Upper lobe of left lung (tissue), 6 donors: ENCODE results near the gene MACC1. TPM values are rescaled to one million over a fixed set of nuclear protein-coding genes. Genes with fewer than 3 reads are reported as not detected.

ENCODE experiments used
- ATAC-seq, 2 donors: fragments of 200-7000 bp; cut with Tn5 transposase; one replicate each; pipeline ENCODE4 v1.9.1; 2022; ENCODE audit warnings: mild to moderate bottlenecking in 2 of 2, moderate library complexity in 2 of 2; ENCODE audit not compliant: low FRiP score in 2 of 2
- DNase-seq, 2 donors: peaks; one replicate each; pipeline ENCODE4 v3.0.0-alpha.2; 2019 to 2020
- H3K27ac ChIP-seq, 4 donors: fragments of 200-600 bp; sonication (generic); one replicate each; pipeline ENCODE4 v1.5.1; 2016 to 2019
- H3K27me3 ChIP-seq, 4 donors: fragments of 200-600 bp; sonication (generic); one replicate each; pipeline ENCODE4 v1.5.1; 2017 to 2019
- H3K36me3 ChIP-seq, 4 donors: fragments of 200-600 bp; sonication (generic); one replicate each; pipeline ENCODE4 v1.5.1; 2016 to 2019
- H3K4me1 ChIP-seq, 4 donors: fragments of 200-600 bp; sonication (generic); one replicate each; pipeline ENCODE4 v1.5.1; 2018 to 2019
- H3K4me3 ChIP-seq, 4 donors: fragments of 200-600 bp; sonication (generic); one replicate each; pipeline ENCODE4 v1.5.1; 2017 to 2019; ENCODE audit warnings: mild to moderate bottlenecking in 2 of 4, moderate library complexity in 1 of 4
- H3K9me3 ChIP-seq, 4 donors: fragments of 200-600 bp; sonication (generic); one replicate each; pipeline ENCODE4 v1.5.1; 2018 to 2019
- CTCF ChIP-seq, 6 experiments: fragments of 450-650 bp in 4 of 6; fragments of 200-600 bp in 2 of 6; sonication (generic) in 2 of 6; IDR thresholded peaks; one replicate each; pipeline ENCODE4 v1.5.1; 2016 to 2019; ENCODE audit warnings: antibody characterized with exemption in 6 of 6
- EP300 ChIP-seq, 4 donors: sonication (generic); formaldehyde crosslinking; IDR thresholded peaks; one replicate each; pipeline ENCODE4 v1.5.1; 2017; ENCODE audit warnings: antibody characterized with exemption in 4 of 4, control low read depth in 2 of 4
- POLR2A ChIP-seq, 4 donors: fragments of 450-650 bp; IDR thresholded peaks; one replicate each; pipeline ENCODE4 v1.5.1; 2016 to 2017; ENCODE audit warnings: antibody characterized with exemption in 4 of 4, mild to moderate bottlenecking in 2 of 4
- POLR2AphosphoS5 ChIP-seq, 2 donors: sonication (generic); formaldehyde crosslinking; IDR thresholded peaks; one replicate each; pipeline ENCODE4 v1.5.1; 2017; ENCODE audit warnings: antibody characterized with exemption in 2 of 2
- WGBS, 2 donors: methylation state at CpG; one replicate each; pipeline ENCODE4 v1.1.5; 2017 to 2018; 5-methylcytosine and 5-hydroxymethylcytosine counted together
- total RNA-seq, 6 donors: library from RNA; depleted of rRNA in 4 of 6; stranded (reverse); fragments of >200 nt in 4 of 6; gene quantifications; one replicate each; pipeline versions ENCODE4 v1.1.0 to v1.2.1, GENCODE V29; 2016 to 2021
- donor health status: DM: no; HTN: no; CAD: no; lungs with moderate emphysema.
- donor health status: DM: no; HTN: yes; CAD: no; lungs with severe emphysema.

Gene MACC1
- total RNA-seq, 6 donors from 2014 or later: 10.5 to 86.5 (median 24.3) TPM

GRCh38 chr7:20197125-20197748, 19.9 kb downstream of the MACC1 start:
- TF ChIP-seq POLR2A (IDR thresholded peaks at IDR 0.05) (no peak), POLR2AphosphoS5 (IDR thresholded peaks at IDR 0.05) (no peak), EP300 (IDR thresholded peaks at IDR 0.05) (no peak), CTCF (IDR thresholded peaks at IDR 0.05) (no peak)
- Histone ChIP-seq H3K9me3 (no peaks in the 10 kb centered on the region), H3K4me3 (no peak overlapping the region), H3K36me3 (no peaks in the 10 kb centered on the region), H3K4me1 (peaks cover 0 to 11% (median 3%) of the 10 kb centered on the region in 4 donors), H3K27ac (no peak overlapping the region), H3K27me3 (no peaks in the 10 kb centered on the region)
- ATAC-seq (no peak), DNase-seq (no peak)
- 55 to 69% methylated on average over 4 of the region's 4 CpGs for WGBS, 2 donors

- Histone ChIP-seq H3K4me1 (peaks cover 0 to 11% (median 3%) of the 10 kb centered on the region in 4 donors), H3K27ac (no peak overlapping the region)
- WGBS, 2 donors: 63 to 66% methylated on average over 4 of the region's 4 CpGs
These were observed 22.7 kb downstream of the MACC1 start for GRCh38 chr7:20194343-20194995.

GRCh38 chr7:20193873-20194272, 23.3 kb downstream of the MACC1 start:
- Histone ChIP-seq H3K4me1 (peaks cover 0 to 5% (median under 1%) of the 10 kb centered on the region in 4 donors), H3K27me3 (no peaks in the 10 kb centered on the region), H3K4me3 (no peak overlapping the region), H3K36me3 (no peaks in the 10 kb centered on the region), H3K9me3 (peaks cover 0 to 7% (median 0%) of the 10 kb centered on the region in 4 donors), H3K27ac (peak overlapping the region in 1 of 4 donors; percentile 13)
- WGBS, 2 donors: 87% methylated on average over 6 of the region's 6 CpGs
- ATAC-seq (no peak), DNase-seq (no peak)
- TF ChIP-seq POLR2AphosphoS5 (IDR thresholded peaks at IDR 0.05) (no peak), EP300 (IDR thresholded peaks at IDR 0.05) (no peak), CTCF (IDR thresholded peaks at IDR 0.05) (no peak), POLR2A (IDR thresholded peaks at IDR 0.05) (no peak)

More at GRCh38 chr7:20194343-20194995, 22.7 kb downstream of the MACC1 start:
- ATAC-seq: peak in 1 of 2 donors; percentile 20
- no peaks in the 10 kb centered on the region for H3K36me3 ChIP-seq
- no peaks in the 10 kb centered on the region for H3K27me3 ChIP-seq
- H3K9me3 ChIP-seq: peaks cover 0 to 7% (median 0%) of the 10 kb centered on the region in 4 donors
- no peak overlapping the region for H3K4me3 ChIP-seq
- DNase-seq: no peak
- TF ChIP-seq POLR2A (IDR thresholded peaks at IDR 0.05): no peak
- TF ChIP-seq CTCF (IDR thresholded peaks at IDR 0.05): no peak
- TF ChIP-seq EP300 (IDR thresholded peaks at IDR 0.05): no peak
- TF ChIP-seq POLR2AphosphoS5 (IDR thresholded peaks at IDR 0.05): no peak

- no peaks in the 10 kb centered on the region for H3K36me3 ChIP-seq
- no peaks in the 10 kb centered on the region for H3K27me3 ChIP-seq
- WGBS, 2 donors: 31 to 42% methylated on average over 1 of the region's 1 CpG
- ATAC-seq (peak in 1 of 2 donors; percentile 39), DNase-seq (no peak)
- H3K4me1 ChIP-seq: peaks cover 0 to under 1% (median 0%) of the 10 kb centered on the region in 4 donors
- peaks cover 0 to 7% (median 0%) of the 10 kb centered on the region in 4 donors for H3K9me3 ChIP-seq
- no peak overlapping the region for H3K4me3 ChIP-seq
- H3K27ac ChIP-seq: no peak overlapping the region
- TF ChIP-seq EP300 (IDR thresholded peaks at IDR 0.05) (no peak), CTCF (IDR thresholded peaks at IDR 0.05) (no peak), POLR2AphosphoS5 (IDR thresholded peaks at IDR 0.05) (no peak), POLR2A (IDR thresholded peaks at IDR 0.05) (no peak)
These were observed 23.9 kb downstream of the MACC1 start for GRCh38 chr7:20193242-20193777.
